Skin epidermis (tissue), 12 donors: Measurements from ENCODE around the gene SYT8.
"Not testable (repeated sequence)": the region's sequence is repeated elsewhere in the genome, so short reads cannot be mapped to it uniquely, and the experiment has no call there.

Source experiments
- H3K27ac ChIP-seq, 21 experiments: fragments of 200-600 bp; sonication (generic) in 11 of 21; one replicate each; pipeline ENCODE4 v1.5.0; 2020; ENCODE audit warnings: mild to moderate bottlenecking in 3 of 21, inconsistent platforms in 2 of 21, moderate library complexity in 2 of 21
- H3K4me3 ChIP-seq, 7 experiments: fragments of 200-600 bp; sonication (generic) in 2 of 7; one replicate each; pipeline ENCODE4 v1.5.0; 2020; ENCODE audit warnings: inconsistent platforms in 2 of 7, mild to moderate bottlenecking in 2 of 7, moderate library complexity in 1 of 7

The SYT8 gene

DNA sequence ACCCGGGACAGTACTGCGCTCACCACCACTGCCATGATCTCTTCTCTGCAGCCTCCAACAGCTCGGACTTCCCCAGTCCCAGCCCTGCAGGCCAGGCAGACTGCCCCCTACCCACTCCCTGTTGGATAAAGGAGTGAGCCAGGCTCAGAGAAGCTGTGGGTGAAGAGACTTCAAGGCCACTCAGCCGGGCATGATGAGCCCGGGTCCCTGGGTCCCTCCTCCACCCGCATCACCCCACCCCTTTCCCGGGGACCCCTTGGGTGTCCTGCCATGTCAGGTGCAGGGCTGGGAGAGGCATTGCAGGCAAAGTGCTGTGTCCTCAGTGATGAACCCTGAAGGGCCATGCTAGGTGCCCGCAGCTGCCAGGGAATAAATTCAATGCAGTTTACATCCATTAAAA is 32.6 kb downstream of the SYT8 start:
- H3K27ac ChIP-seq = peak overlapping the region in 1 of 21 experiments; percentile 47

GRCh38 chr11:1868056-1868635 is 33.4 kb downstream of the SYT8 start:
- Histone ChIP-seq H3K4me3 (peak overlapping the region in 1 of 7 experiments; percentile 40), H3K27ac (peak overlapping the region in 11 of 21 experiments; percentile 1 to 65 (median 52))

More for the DNA sequence above, 32.6 kb downstream of the SYT8 start:
- no peak overlapping the region for H3K4me3 ChIP-seq

DNA sequence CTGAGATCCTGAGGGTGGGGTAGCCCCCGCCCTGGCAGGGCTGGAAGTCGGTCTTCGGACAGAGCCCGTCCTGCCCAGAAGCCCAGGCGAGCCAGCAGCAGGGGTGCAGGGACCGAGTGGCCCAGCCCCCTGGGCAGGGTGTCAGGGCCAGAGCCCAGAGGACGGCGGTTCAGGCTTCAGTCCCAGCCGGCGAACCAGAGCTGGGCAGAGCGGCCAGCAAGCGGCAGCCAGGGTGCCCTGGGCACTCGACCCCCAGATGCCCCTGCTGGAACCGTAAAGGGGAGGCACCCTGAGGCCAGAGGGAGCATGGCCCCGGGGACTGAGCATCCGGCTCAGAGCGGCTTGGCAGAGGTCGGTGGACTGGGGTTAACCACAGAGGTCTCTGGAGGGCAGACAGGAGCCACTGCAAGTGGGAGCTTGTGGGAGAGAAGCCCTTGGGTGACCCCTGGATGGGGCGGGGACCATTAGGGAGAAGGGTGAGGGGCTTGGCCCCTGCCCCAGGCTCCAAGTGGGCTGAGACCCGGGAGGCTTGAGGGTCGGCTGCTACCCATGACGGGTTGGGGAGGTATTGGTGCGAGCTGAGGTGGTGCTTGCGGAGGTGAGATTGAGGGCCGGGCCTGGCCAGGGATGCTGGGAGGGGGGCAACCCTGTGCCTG is 34.0 kb downstream of the SYT8 start:
- H3K4me3 ChIP-seq = peak overlapping the region in 2 of 7 experiments; percentile 17 to 40
- H3K27ac ChIP-seq = peak overlapping the region in 11 of 21 experiments; percentile 1 to 65 (median 52)

GRCh38 chr11:1869427-1870325 is 34.9 kb downstream of the SYT8 start:
- Histone ChIP-seq H3K27ac (peak overlapping the region in 10 of 21 experiments; percentile 36 to 84 (median 60)), H3K4me3 (peak overlapping the region in 4 of 7 experiments; percentile 6 to 40 (median 10))

DNA sequence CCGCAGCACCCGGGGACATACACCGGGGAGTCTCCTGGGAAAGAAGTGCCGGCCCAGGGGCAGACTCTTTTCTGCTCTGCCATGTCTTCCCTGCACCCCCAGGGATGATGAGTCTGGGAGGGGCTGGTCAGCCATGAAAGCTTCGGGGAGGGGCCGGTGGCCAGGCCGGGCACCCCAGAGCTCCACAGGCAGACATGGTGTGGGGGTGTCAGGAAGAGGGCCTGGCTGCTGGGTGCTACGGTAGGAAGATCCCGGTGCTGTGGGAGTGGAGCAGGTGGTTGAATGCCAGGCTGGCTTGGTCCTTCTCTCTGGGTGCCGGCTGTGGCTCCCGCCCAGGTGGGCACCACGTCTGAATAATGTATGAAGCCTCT is 35.5 kb downstream of the SYT8 start:
- H3K4me3 ChIP-seq = peak overlapping the region in 5 of 7 experiments; percentile 2 to 40 (median 6)

DNA sequence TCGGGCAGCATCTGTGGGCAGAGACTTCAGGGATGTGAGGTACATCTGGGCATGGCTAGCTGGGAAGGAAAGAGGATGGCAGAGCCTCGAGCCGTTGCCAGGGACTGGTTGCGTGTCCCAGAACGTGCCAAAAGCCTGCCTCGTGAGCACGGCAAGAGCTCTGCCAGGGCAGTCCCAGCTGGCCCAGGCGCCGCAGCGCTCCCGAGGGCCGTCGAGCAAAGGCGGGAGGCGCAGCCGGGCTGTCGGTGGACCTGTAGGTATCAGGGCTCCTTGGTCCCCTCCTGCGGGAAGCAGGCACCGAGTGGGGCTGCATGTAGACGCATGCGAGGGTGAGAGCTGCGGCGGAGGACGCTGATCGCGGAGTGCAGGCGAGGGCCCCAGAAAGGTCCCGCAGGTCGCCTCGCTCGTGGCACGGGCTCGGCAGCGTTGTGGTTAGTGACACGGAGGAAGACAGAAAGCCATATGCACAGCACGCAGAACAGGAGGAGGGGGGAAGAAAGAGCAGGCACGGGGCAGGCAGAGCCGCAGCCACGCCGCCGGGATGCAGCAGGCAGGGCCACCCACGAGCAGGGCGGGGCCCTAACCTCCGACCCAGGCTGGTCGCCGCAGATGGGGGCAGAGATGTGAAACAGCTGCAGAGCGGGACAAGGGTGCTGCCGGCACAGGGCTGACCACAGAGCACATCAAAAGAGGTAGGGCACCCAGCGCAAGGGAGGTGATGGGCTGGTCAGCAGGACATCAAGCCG is 36.1 kb downstream of the SYT8 start:
- Histone ChIP-seq H3K4me3 (peak overlapping the region; percentile 2 to 40 (median 7)), H3K27ac (peak overlapping the region in 14 of 21 experiments; percentile 6 to 84 (median 62))

More for the DNA sequence above, 35.5 kb downstream of the SYT8 start:
- H3K27ac ChIP-seq = peak overlapping the region in 11 of 21 experiments; percentile 6 to 84 (median 57)

DNA sequence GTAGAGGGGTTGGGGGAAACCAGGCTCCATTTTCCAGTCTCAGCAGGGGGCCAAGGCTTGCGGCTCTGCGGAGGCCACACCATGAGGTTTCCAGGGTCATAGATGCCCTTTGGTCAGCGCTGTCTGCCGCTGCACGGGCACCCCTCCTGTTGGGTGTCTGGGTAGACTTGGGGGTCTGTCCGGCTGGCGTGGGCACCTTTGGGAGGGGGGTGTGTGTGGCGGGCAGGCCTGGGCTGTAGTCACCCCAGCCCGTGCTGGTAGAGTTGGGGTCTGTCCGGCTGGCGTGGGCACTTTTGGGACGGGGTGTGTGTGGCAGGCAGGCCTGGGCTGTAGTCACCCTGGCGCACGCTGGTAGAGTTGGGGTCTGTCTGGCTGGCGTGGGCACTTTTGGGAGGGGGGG is 36.7 kb downstream of the SYT8 start:
- Histone ChIP-seq H3K27ac (peak overlapping the region in 14 of 21 experiments; percentile 6 to 84 (median 58)), H3K4me3 (peak overlapping the region in 5 of 7 experiments; percentile 2 to 40 (median 16))

GRCh38 chr11:1872267-1872985 is 37.6 kb downstream of the SYT8 start:
- Histone ChIP-seq H3K27ac (peak overlapping the region in 14 of 21 experiments; percentile 6 to 84 (median 56)), H3K4me3 (peak overlapping the region in 3 of 7 experiments; percentile 8 to 40 (median 16))

GRCh38 chr11:1873048-1873812 is 38.4 kb downstream of the SYT8 start:
- Histone ChIP-seq H3K4me3 (peak overlapping the region in 2 of 7 experiments; percentile 13 to 40), H3K27ac (peak overlapping the region in 13 of 21 experiments; percentile 18 to 84 (median 47))

DNA sequence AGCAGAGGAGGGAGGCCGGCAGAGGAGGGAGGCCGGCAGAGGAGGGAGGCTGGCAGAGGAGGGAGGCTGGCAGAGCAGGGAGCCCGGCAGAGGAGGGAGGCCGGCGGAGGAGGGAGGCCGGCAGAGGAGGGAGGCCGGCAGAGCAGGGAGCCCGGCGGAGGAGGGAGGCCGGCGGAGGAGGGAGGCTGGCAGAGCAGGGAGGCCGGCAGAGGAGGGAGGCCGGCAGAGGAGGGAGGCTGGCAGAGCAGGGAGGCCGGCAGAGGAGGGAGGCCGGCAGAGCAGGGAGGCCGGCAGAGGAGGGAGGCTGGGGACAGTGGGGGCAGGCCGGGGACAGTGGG is 39.0 kb downstream of the SYT8 start:
- not testable (repeated sequence) for H3K4me3 ChIP-seq
- peak overlapping the region in 6 of 21 experiments; percentile 47 to 84 (median 67) for H3K27ac ChIP-seq

DNA sequence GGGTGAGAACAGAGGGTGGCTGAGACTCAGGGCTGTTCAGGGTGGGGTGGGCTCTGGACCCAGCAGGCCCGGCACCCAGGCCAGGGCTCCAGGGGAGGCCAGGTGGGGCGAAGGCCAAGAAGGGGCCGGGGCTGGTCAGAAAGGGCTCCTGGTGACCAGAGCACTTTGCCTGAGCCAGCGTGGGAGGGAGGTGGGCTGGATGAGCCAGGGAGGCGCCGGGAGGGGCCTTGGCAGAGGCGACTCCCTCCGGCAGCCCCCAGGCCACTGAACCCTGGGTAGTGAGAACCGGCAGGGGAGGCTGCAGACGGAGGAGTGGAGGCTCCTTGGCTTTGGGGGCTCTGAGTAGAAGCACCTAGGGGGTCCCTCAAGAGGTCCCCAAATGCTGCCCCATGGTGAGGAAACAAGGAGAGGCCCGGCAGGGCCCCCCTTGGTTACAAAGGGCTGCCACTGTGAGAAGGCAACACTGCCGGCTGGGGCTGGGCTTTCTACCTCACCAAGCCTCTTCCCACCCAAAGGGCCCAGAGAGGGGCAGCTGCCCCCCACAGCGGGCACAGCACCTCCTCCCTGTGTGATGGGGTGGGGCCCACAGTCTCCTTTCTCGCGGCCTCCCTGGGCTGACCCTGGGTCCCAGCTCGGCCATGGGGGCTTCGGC is 39.8 kb downstream of the SYT8 start:
- H3K4me3 ChIP-seq = not testable (repeated sequence)
- H3K27ac ChIP-seq = peak overlapping the region in 16 of 21 experiments; percentile 16 to 84 (median 70)

GRCh38 chr11:1875093-1875850 is 40.5 kb downstream of the SYT8 start:
- Histone ChIP-seq H3K27ac (peak overlapping the region in 17 of 21 experiments; percentile 16 to 84 (median 76)), H3K4me3 (no peak overlapping the region)

DNA sequence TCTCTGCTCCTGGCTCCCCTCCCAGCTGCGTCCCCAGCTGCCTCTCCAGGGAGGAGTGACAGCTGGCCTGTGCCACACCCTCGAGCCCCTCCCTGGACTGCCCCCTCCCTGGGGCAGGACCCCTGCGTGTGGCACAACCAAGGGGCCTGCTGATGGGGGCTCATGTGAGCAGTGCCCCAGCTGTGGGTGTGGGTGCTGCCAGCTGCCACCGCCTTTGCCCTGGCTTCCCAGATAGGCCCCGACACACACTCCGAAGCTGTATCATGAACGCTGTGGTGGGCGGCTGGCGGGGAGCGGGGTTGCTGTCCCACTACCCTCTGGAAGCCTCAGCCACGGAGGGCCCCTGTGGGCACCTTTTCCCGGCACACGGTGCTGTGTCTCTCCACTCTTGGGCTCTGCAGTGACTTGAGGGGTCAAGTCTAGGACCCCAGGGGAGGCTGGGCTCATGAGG is 41.1 kb downstream of the SYT8 start:
- H3K27ac ChIP-seq = peak overlapping the region in 19 of 21 experiments; percentile 4 to 84 (median 76)
- H3K4me3 ChIP-seq = not testable (repeated sequence)

DNA sequence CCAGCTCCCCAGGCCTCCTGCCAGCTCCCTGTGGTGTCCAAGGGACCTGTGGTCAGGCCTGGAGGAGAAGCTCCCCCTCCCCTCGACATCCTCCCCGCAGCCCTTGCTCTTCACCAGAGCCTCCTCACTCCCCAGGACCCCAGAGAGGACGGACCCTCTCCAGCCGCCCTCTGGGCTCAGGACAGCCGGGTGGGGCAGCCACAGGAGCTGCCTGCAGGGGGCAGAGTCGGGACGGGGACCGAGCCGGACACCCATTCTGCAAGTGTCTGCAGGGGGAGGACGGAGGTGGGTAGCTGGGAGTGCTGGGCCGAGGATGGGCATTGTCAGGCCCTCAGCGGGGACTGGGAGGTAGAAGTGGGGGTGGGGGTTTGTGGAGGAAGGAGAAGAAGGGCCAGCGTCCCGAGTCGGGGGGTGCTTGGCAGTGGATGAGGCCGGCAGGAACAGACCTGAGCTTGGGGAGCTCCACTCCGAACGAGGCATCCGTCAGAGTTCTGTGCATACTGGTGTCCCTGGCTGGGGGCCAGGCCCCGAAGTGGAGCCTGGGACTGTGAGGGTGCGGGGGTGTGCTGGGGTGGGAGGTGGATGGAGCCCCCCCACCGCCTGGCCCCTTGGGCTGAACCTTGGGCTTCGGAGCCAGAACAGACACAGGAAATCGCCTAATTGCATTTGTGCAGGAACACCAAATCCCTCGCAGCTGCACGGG is 41.7 kb downstream of the SYT8 start:
- peak overlapping the region in 19 of 21 experiments; percentile 4 to 84 (median 76) for H3K27ac ChIP-seq
- H3K4me3 ChIP-seq = no peak overlapping the region

DNA sequence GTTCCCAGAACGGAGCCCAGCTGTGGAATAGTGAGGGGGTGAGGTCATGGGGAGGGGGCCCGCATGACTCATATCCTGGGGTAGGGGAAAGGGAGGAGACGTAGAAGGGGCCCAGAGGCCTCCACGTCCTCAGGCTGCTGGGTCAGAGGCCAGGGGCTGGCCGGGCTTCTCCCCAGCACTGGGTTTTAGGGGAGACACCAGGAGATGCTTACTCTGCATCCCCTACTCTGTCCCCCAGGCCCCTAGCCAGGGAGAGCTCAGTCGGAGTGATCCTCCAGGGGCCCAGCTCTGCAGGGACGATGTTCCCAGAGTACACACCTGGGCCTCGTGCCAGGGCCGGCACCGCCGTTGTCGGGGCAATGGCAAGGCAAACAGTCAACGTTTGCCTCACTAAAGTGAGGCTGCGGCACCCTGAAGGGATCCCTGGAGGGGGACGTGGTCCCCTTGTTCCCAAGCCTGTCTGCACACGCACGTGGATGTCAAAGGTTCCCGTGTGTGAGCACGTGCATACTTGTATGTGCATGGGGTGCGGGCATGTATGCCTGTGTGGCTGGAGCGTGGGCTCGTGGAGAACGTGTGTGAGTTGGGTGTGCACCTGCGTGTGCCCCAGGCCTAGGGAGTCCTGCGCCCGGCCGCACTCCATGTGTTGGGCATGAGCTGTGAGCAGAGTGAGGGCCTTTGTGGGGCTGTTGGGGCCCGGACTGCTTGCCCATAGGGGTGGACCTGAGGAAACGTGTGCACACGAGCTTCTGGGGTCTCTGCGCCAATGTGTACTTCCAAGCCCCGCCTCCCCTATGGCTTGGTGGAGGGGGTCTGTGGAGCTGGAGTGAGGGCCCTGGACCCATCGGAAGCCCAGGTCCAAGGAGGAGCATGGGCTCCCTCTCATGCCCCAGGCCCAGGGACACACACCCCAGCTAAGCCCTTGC is 42.7 kb downstream of the SYT8 start:
- Histone ChIP-seq H3K4me3 (no peak overlapping the region), H3K27ac (peak overlapping the region in 19 of 21 experiments; percentile 2 to 84 (median 76))
